ENCODE data around the gene NAV2.
A peak's percentile ranks its signal among the peaks of the same experiment; 100 is the strongest.

The NAV2 gene

DNA sequence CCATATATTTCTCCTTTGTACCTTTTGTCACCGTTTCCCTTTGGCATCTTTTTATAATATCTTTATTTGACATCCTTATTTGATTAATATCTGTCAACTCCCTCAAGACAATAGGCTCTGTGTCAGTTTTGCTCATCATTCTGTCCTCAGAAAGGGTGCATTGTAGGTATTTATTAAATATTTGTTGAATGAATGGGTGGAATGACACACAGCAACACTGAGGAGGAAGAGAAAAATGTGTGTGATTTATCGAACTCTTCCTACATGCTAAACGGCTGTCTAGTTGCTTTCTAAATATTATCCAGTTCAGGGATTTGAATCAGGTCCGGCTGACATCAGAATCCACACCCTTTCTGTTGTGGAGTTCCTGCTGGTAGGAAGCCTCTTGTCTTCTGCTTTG, 98.2 kb downstream of the NAV2 start:
- in situ Hi-C loops (cut with HindIII; ENCODE audit: low sequenced_read_pairs) = no loop called here
- no peak for DNase-seq (ENCODE audit: low read depth)

DNA sequence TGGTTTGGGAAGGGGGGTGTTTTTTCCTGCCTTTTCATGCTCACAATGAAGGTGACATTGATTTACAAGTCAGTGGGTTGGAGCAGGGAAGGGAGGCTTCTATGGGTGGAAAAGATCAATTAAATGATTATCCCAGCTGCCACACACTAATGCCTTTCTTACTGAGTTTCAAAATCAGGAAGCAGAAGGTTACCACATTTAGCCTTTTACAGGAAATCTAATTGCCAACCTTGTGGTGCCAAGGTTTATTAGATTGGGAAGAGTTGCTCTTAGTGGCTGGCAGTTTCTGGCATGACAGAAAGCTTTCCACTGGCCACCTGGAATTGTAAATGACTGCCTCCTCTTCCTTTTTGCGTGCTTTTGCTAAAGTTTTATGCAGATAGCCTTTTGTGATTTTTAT, 98.7 kb downstream of the NAV2 start:
- no peak for DNase-seq (ENCODE audit: low read depth)
- TF ChIP-seq, protein P1, sequence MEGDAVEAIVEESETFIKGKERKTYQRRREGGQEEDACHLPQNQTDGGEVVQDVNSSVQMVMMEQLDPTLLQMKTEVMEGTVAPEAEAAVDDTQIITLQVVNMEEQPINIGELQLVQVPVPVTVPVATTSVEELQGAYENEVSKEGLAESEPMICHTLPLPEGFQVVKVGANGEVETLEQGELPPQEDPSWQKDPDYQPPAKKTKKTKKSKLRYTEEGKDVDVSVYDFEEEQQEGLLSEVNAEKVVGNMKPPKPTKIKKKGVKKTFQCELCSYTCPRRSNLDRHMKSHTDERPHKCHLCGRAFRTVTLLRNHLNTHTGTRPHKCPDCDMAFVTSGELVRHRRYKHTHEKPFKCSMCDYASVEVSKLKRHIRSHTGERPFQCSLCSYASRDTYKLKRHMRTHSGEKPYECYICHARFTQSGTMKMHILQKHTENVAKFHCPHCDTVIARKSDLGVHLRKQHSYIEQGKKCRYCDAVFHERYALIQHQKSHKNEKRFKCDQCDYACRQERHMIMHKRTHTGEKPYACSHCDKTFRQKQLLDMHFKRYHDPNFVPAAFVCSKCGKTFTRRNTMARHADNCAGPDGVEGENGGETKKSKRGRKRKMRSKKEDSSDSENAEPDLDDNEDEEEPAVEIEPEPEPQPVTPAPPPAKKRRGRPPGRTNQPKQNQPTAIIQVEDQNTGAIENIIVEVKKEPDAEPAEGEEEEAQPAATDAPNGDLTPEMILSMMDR (IDR thresholded peaks at IDR 0.05; ENCODE audit: low read depth, low read length, missing control alignments) = no peak

More for the DNA sequence above, 98.2 kb downstream of the NAV2 start:
- H3K4me3 ChIP-seq (ENCODE audit: low read depth, low read length) = no peak overlapping the region
- TF ChIP-seq, protein P1 (IDR thresholded peaks at IDR 0.05; ENCODE audit: low read depth, low read length, missing control alignments) = no peak

DNA sequence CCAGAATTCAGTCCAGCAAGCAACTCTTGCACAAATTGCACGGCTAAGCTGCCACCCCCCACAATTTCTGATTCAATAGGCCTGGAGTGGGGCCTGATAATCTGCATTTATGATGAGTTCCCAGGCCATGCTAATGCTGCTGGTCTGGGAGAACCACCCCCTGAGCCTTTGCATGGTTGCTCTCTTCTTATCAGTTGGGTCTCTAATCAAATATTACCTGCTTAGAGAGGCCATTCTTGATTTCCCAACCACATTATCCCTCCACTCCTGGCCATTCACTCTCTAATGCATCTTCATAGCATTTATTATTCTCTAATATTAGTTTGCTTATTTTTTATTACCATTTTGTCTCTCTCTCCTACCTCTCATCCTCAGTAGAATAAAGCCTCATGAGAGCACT, 99.5 kb downstream of the NAV2 start:
- in situ Hi-C loops (cut with HindIII; ENCODE audit: low sequenced_read_pairs) = no loop called here
- no peak for DNase-seq (ENCODE audit: low read depth)
- TF ChIP-seq, protein P1 (IDR thresholded peaks at IDR 0.05; ENCODE audit: low read depth, low read length, missing control alignments) = no peak
- H3K4me3 ChIP-seq (ENCODE audit: low read depth, low read length) = no peak overlapping the region

More for the DNA sequence above, 98.7 kb downstream of the NAV2 start:
- in situ Hi-C loops (cut with HindIII; ENCODE audit: low sequenced_read_pairs) = no loop called here
- no peak overlapping the region for H3K4me3 ChIP-seq (ENCODE audit: low read depth, low read length)

DNA sequence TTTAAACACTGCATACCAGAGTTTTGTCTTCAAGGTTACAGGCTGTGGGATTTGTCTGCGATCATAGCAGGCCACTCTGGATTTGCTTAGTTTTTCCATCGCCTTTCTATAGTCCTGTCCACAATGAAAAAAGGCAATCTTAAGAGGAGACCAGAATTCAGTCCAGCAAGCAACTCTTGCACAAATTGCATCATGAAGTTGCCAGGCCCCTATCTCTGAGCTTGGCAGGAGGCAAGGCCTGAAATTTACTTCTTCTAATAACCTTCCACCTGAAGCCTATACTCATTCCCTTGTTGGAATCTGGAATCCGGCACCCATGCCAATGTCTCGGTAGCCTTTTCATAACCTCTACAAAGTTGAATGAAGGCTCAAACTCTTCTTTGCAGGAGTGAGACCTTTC, 100.1 kb downstream of the NAV2 start:
- TF ChIP-seq, protein P1 (IDR thresholded peaks at IDR 0.05; ENCODE audit: low read depth, low read length, missing control alignments) = no peak
- no peak overlapping the region for H3K4me3 ChIP-seq (ENCODE audit: low read depth, low read length)
- in situ Hi-C loops (cut with HindIII; ENCODE audit: low sequenced_read_pairs) = no loop called here
- no peak for DNase-seq (ENCODE audit: low read depth)

DNA sequence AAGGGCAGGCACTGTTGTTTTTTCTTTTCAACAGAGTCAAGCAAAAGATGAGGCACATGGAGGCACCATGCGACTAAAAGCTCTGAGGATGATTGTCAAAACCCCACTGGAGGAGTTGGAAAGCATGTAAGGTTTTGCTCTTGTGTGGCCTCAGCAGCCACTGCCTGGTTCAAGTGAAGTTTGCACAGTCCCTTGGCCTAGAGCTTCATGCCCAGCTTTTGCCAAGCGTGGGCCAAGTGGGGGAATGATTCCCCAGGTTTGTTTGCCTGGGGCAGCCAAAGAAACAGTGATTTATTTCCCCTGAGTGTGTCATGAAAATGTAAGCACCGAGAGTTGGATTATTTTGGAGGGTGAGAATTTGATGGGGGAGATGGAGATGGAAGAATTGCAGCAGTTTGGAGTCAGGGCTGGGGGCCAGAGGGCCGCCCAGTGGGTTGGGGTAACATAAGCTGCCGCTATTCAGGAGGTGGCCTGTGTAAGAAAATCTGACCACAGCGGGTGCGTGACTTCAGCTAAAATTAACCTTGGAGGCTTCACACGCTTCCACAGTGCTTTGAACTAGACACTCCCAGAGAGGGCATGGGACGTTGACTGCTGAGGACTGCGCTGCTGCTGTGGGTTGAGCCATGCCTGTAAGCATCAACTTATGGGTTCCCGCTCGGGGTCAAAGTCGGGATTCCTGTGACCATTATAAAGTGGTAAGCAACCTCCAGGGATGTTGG, 100.7 kb downstream of the NAV2 start:
- H3K4me3 ChIP-seq (ENCODE audit: low read depth, low read length) = no peak overlapping the region
- in situ Hi-C loops (cut with HindIII; ENCODE audit: low sequenced_read_pairs) = no loop called here
- no peak for DNase-seq (ENCODE audit: low read depth)
- TF ChIP-seq, protein P1 (IDR thresholded peaks at IDR 0.05; ENCODE audit: low read depth, low read length, missing control alignments) = no peak

DNA sequence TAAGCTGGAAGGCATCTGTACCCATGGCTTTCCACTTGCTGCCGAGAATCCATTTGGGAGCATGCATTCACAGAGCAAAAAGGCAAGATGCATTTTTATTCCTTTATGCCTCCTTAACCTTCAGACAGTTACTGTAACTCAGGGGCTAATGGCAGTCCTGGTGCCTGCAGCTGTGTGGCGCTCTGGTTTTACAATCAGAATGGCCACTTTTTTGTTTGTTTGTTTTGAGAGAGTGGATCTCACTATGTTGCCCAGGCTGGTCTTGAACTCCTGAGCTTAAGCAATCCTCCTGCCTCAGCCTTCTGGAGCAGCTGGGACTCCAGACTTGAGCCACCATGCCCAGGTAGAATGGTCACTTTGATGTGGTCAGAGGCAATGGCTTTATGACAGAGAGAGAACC, 101.8 kb downstream of the NAV2 start:
- no peak overlapping the region for H3K4me3 ChIP-seq (ENCODE audit: low read depth, low read length)
- TF ChIP-seq, protein P1 (IDR thresholded peaks at IDR 0.05; ENCODE audit: low read depth, low read length, missing control alignments) = peak; percentile 6
- in situ Hi-C loops (cut with HindIII; ENCODE audit: low sequenced_read_pairs) = no loop called here
- DNase-seq (ENCODE audit: low read depth) = no peak

Measured in astrocyte of the cerebellum (primary cell).